Testis (tissue), 3 donors: Measurements from ENCODE around the gene C19orf25. TPM values are rescaled to one million over a fixed set of nuclear protein-coding genes. Genes with fewer than 3 reads are reported as not detected.

Experiments
- DNase-seq: peaks from one replicate; pipeline ENCODE4 v3.0.0-alpha.2; 2019
- H3K27ac ChIP-seq, 2 donors: fragments of 200-600 bp; sonication (generic); one replicate each; pipeline ENCODE4 v1.5.1; 2019
- H3K27me3 ChIP-seq: fragments of 200-600 bp; sonication (generic); one replicate; pipeline ENCODE4 v1.5.1; 2019
- H3K36me3 ChIP-seq: fragments of 200-600 bp; sonication (generic); one replicate; pipeline ENCODE4 v1.5.1; 2017; ENCODE audit warnings: low read depth; ENCODE audit errors: missing control alignments
- H3K4me1 ChIP-seq: fragments of 200-600 bp; sonication (generic); one replicate; pipeline ENCODE4 v1.5.1; 2019
- H3K4me3 ChIP-seq, 2 donors: fragments of 200-600 bp; sonication (generic); one replicate each; pipeline ENCODE4 v1.5.1; 2017 to 2019
- H3K9me3 ChIP-seq: fragments of 200-600 bp; sonication (generic); one replicate; pipeline ENCODE4 v1.5.1; 2017
- CTCF ChIP-seq, 3 experiments: fragments of 450-650 bp in 2 of 3; fragments of 200-600 bp in 1 of 3; sonication (generic) in 1 of 3; IDR thresholded peaks; one replicate each; pipeline ENCODE4 v1.5.1; 2016 to 2019; ENCODE audit warnings: antibody characterized with exemption in 3 of 3, mild to moderate bottlenecking in 2 of 3, moderate library complexity in 1 of 3
- POLR2A ChIP-seq: fragments of 450-650 bp; IDR thresholded peaks from one replicate; pipeline ENCODE4 v1.6.1; 2017; ENCODE audit warnings: antibody characterized with exemption, mild to moderate bottlenecking, moderate library complexity
- WGBS, 2 donors: methylation state at CpG; one replicate each; pipeline ENCODE4 v1.1.5; 2018; 5-methylcytosine and 5-hydroxymethylcytosine counted together
- intact Hi-C: fragments of 100-400 bp; cut with DNase I; formaldehyde crosslinking; loops from one replicate; pipeline ENCODE4 v1.15.1; 2023; ENCODE audit warnings: low total_unique reads
- polyA plus RNA-seq: library from polyadenylated mRNA; stranded (reverse); fragments of 350-450 nt; fragmentation: Illumina TruSeq; extraction: RNeasy Lipid Tissue Mini Kit (QIAGEN cat#74804); gene quantifications from one replicate; pipeline ENCODE4 v1.2.3, GENCODE V29; 2014; ENCODE audit warnings: low read depth, low replicate concordance; ENCODE audit not compliant: insufficient read depth
- total RNA-seq, 2 donors: library from RNA; depleted of rRNA; stranded (reverse); fragments of >200 nt; gene quantifications; one replicate each; pipeline ENCODE4 v1.2.3, GENCODE V29; 2016

C19orf25 gene
- total and polyA plus RNA-seq, 3 donors from 2014 or later = 39.3 to 72.5 (median 55.4) TPM

- intact Hi-C loops = no loop called here
- no peak overlapping the region for H3K4me3 ChIP-seq
- H3K4me1 ChIP-seq = peaks cover 5% of the 10 kb centered on the region
- no peak for DNase-seq
- 75 to 80% methylated on average over 11 to 23 of the region's 23 CpGs for WGBS, 2 donors
- TF ChIP-seq CTCF (IDR thresholded peaks at IDR 0.05) (no peak), POLR2A (no peak)
- no peaks in the 10 kb centered on the region for H3K9me3 ChIP-seq
- no peaks in the 10 kb centered on the region for H3K36me3 ChIP-seq
- no peak overlapping the region for H3K27ac ChIP-seq
- H3K27me3 ChIP-seq = no peaks in the 10 kb centered on the region
Measured at GRCh38 chr19:1483979-1484428, 5.0 kb upstream of the C19orf25 start.

GRCh38 chr19:1483131-1483978 lies 4.3 kb upstream of the C19orf25 start:
- no peak for DNase-seq
- TF ChIP-seq CTCF (IDR thresholded peaks at IDR 0.05) (no peak), POLR2A (no peak)
- no peak overlapping the region for H3K27ac ChIP-seq
- WGBS, 2 donors = 50 to 80% methylated on average over 4 to 67 of the region's 77 CpGs
- peaks cover 8% of the 10 kb centered on the region for H3K4me1 ChIP-seq
- no peaks in the 10 kb centered on the region for H3K27me3 ChIP-seq
- no peaks in the 10 kb centered on the region for H3K36me3 ChIP-seq
- no peaks in the 10 kb centered on the region for H3K9me3 ChIP-seq
- H3K4me3 ChIP-seq = no peak overlapping the region
- intact Hi-C loops = no loop called here

- WGBS, 2 donors = 78 to 82% methylated on average over 25 to 37 of the region's 37 CpGs
- no peaks in the 10 kb centered on the region for H3K9me3 ChIP-seq
- H3K27me3 ChIP-seq = no peaks in the 10 kb centered on the region
- H3K4me3 ChIP-seq = no peak overlapping the region
- peaks cover 14% of the 10 kb centered on the region for H3K4me1 ChIP-seq
- no peaks in the 10 kb centered on the region for H3K36me3 ChIP-seq
- intact Hi-C loops = no loop called here
- no peak for DNase-seq
- TF ChIP-seq CTCF (IDR thresholded peaks at IDR 0.05) (no peak), POLR2A (no peak)
- no peak overlapping the region for H3K27ac ChIP-seq
Measured at GRCh38 chr19:1482361-1483130, 3.5 kb upstream of the C19orf25 start.

DNA sequence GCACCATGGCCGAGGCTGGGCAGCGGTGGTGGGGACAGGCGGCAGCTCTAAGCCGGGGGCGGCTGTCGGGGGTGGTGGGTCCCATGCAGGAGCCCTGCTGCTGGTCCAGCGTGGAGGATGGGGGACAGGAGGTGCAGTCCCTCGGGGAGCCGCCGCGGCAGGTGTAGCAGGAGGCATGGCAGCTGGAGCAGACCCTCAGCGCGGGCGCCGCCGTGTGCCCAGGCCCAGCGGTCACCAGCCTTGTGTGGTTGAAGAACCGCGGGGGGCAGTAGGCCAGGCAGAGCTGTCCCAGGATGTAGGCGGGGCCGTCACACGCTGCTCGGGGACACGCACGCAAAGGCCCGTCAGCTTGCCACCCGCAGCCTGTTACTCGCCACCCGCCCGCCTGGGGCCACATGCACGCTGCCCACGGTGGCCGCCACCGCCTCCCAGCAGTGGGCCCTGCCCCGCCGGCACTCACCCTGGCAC lies 2.9 kb upstream of the C19orf25 start:
- no peak for DNase-seq
- WGBS, 2 donors = 91 to 93% methylated on average over 5 to 36 of the region's 36 CpGs
- no peaks in the 10 kb centered on the region for H3K27me3 ChIP-seq

More for the DNA sequence above, 2.9 kb upstream of the C19orf25 start:
- TF ChIP-seq POLR2A (no peak), CTCF (IDR thresholded peaks at IDR 0.05) (no peak)
- Histone ChIP-seq H3K4me3 (no peak overlapping the region), H3K36me3 (no peaks in the 10 kb centered on the region), H3K27ac (no peak overlapping the region), H3K9me3 (no peaks in the 10 kb centered on the region), H3K4me1 (peaks cover 14% of the 10 kb centered on the region)
- intact Hi-C loops = no loop called here
